GM21390 (cell line): ENCODE results near the gene TBC1D7.

Experiments used
- ATAC-seq: cut with Tn5 transposase; IDR thresholded peaks from one replicate; pipeline ENCODE4 v1.9.1; 2021; ENCODE audit not compliant: unreplicated experiment

The TBC1D7 gene

DNA sequence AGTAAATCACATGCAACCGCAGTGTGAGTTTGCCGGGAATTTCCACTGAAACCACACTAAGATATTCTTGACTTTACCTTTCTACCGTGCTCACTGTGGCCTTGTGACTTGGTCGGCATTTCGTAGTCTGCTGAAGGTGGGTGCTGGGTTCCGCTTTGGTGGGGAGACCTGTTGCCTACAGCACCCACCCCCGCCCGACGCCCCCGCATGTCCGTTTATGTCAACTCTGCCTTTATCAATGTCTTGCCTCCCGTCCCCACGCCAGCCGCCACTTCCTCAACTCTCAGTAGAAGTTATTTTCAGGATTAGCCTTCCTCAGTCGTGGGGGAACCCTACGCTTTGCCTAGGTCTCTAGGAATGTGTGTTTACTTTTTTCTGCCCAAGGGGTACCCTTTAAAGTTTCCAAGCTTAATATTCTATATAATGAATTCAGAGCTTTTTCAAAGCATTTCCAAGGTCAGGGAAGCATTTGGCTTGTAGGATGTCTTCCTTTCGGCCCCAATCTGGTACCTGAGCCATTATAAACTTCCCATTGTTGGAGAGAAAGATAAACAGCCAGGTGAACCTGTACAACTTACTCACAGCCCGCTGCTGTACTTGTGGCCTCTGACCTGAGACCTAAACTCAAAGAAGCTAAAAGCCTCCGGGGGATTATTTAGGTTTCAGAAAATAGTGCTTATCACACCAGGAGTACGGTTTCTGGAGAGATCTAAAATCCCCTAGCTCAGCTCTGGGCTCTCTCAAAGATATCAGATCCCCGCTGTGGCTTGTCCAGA is 54.2 kb downstream of the TBC1D7 start:
- peak; percentile 43 for ATAC-seq

DNA sequence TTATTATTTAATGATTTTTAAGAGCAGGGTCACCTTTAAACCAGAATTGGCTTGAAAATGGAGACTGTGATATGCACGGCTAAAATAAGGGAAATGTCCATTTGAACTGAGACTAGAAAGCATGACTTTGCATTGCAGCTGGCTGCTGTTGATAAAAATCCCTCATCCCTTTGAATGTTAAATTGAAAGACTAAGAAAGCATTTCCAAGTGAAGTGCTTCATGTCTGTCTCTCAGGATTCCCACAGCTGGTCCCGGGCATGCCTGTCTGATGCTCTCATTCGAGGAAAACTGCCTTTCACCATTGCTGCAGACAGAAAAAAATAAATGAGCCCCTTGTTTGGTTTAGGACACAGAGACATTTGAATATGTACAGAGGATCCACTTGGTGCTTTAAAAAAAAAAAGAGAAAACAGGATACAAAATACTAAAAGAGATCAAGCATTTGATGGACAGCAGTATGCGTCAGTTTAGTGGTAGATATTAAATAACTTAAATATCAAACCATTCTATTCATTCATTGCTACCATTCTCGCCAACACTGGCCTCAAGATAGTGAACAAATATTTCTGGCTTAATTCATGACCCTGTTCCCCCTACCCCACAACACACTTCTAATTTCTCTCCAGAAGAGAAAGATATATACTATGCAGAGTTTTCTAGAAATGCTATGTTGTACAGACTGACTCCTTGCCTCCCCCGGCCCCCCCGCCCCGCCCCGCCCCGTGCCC is 55.0 kb downstream of the TBC1D7 start:
- no peak for ATAC-seq

DNA sequence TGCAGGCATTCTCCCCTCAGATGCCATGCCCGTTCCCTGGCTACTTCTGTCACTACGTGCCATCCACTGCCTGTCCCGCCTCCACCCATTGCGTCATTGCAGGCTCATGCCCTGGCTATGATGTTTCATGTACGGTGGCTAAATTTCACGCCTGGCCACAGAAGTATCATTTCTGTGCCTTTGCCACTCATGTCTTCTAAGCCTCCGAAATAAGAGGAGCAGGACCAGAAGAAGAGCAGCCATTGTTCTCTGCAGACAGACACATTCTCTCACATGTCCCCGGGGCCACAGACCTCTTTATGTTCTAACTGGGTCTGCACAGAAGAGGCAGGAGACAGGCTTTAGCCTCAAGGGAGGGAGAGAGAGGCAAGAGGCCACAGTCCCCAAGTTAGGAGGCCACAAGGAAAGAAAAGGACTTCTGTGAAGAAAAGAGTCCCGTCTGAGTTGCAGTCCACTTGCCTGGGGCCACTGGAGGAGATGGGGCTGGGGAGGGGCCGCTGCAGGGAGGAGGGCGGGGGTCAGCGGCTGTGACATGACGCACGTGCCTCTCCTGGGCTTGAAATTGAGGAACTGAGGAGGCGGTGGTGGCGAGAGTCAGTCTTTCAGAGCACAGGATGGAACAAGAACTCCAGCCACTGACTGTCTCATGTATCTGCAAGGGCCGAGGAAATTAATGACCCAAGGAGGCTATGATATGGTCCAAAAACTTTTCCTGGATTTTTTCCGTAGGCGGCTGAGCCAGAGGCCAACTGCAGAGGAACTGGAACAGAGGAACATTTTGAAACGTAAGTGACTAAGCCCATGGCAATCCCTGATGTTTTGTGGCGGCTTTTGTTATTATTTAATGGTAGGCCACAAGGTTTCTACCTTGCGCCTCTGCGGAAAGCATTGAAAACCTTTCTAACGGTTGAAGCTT is 55.9 kb downstream of the TBC1D7 start:
- peak; percentile 59 for ATAC-seq

DNA sequence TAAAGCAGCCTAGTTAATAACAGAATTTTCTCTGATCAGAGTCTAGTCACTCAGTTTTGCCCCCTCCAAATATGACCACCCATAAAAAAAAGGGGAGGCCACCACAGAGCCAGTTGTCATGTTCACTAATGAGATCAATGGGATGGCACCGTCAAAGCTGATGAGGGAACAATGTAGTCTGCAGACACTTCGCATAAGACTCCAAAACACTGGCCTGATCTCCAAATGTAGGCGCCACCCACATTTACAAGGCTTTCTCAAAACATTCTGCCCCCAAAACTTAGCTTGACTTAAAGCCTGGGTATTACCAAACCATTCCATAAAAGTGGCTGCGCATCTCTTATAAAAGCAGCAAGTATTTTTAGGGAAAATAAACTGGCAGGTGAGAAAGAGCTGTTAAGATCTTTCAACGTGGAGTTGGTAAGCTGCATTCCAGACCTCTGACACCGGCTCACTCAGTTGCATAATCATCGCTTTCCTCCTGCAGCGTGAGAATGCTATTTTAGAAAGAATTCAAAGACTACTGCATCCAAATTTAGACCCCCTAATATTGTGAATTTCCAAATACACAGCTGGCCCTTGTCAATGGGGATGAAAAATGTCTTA is 59.3 kb downstream of the TBC1D7 start:
- no peak for ATAC-seq

DNA sequence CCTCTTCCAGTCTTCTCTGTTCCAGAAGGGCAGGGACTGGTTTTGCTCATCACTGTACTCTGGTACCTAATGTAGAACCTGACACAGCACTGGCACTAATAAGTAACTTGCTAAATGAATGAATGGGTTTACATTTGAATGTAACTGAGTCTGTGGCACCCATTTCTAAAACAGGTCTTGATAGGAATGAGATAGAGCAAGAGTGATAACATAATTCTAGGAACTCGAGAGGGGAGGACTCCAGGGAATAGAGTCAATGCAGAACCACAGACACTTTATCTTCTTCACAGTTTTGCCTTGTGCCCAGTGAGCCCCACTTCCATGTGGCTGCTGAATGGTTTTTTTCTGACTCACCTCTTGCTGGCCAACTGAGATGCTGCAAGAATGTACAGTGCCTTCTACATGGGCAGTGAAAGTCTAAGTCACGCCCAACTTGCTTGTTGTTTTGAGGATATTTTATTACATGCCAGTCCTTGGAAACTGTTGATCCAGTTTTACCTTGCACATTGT is 61.1 kb downstream of the TBC1D7 start:
- ATAC-seq = no peak

DNA sequence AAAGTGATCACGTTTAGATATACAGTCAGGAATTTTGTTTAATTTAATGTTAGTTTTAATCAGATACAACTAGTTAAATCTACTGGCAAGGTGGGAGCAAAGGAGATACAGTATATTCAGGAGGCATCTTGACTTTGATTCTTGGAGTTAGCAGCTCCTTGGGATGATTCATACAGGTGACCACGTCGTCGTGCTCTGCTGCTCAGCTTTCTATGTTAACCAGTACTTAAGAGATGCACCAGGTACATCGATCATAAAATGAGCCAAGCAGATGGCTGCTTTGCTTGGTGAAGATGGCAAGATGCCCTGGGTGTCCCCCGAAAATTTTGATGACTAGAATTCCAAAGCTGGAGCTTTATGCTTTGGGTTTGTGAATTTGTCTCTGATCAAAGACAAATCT is 64.7 kb downstream of the TBC1D7 start:
- no peak for ATAC-seq

DNA sequence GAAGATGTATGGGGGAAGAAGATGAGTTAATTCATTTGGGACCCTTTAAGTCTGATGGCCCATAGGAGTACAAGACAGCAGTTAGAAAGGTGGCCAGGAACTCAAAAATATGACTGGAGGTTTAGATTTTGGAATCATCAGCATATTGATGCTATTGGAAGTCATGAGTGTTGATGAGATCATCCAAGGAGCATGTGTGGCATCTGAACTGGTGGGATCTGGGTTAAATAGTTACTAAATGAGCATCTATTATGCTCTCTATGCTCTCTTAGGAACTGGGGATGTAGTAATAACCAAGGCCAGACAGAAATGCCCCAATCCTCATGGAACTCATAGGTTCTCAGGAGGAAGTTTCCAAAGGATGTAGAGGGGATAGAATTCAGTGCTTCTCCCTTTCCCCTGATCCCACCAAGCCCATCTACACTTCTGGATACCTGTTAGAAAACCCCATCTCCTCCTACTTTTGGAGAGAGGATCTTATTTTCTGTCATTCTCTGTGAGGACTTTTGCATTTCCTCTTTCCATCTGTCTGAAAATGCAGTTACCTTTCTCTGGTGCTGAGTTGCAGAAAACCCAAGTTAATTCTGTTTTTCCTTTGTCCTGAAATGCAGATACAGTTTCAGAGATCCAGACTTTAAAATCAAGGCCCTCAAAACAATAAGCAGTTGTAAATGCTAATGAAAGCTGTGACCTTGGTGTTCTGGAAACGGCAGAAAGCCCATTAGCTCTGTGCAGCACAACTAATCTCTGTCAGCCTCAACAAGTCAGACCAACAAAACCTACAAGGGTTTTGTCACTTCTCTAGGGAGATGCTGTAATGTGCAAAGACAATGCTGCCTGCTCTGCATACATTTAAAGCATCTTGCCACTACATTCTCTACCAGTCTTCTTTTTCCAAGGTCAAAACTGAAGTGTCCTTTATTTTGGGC is 65.8 kb downstream of the TBC1D7 start:
- ATAC-seq = no peak

DNA sequence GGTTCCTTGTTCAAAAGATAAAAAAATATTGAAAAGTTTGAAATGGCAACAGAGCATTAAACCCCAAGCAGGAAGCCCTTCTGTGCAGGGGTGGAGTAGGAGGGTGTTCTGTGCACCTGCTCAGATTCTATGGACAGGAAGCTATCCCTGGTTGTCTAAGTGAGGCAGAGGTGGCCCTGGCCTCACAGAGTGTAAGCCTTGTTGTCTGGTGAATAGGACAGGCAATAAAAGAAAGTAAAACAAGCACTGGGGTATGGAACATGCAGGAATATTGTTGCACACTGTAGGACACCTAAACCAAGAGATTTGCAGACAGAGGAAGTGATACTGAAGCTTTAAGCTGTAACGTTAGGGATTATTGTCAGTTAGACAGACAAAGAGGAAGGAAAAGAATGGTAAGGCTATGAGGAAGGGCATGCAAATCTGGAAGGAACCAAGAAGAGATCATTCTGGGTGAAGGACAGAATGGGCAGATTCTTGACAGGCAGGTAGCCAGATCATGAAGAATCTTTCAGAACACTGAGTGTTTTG is 66.8 kb downstream of the TBC1D7 start:
- peak; percentile 65 for ATAC-seq

DNA sequence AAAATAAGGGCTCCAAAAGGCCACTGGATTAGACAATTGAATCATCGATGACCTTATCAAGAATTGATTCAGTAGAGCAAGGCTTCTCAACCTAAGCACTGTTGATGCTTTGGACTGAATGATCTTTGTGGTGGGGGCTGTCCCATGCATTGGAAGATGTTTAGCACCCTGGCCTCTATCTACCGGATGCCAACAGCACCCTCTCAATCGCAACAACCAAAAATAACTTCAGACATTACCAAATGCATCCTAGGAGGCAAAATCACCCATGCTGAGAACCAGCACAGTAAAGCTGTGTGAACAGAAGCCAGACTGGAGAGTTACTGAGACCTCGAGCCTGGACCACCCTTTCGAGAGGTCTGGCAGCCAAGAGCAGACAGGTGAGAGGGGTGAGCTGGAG is 67.5 kb downstream of the TBC1D7 start:
- peak; percentile 20 for ATAC-seq

DNA sequence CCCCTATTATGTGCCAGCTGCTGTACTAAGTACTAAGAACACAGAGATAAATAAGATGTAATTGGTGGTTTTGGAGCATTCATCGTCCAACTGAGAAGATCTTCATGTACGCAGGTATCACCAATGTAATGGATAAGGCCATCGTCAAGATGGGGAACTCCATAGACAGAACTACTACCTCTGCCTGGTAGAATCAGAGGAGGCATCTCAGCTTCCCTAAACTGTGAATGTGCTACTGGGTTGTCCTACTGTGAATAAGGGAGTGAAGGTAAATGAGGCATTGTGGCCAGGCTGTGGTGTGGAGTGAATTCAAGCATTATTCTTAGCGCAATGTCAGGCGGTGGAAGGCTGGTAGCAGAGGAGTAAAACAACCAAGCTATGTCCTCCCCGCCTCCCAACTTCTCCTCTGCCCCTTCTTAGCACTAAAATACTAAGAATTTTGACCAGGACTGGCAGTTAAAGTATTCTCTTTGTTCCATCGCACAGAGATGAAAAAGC is 68.2 kb downstream of the TBC1D7 start:
- ATAC-seq = no peak

DNA sequence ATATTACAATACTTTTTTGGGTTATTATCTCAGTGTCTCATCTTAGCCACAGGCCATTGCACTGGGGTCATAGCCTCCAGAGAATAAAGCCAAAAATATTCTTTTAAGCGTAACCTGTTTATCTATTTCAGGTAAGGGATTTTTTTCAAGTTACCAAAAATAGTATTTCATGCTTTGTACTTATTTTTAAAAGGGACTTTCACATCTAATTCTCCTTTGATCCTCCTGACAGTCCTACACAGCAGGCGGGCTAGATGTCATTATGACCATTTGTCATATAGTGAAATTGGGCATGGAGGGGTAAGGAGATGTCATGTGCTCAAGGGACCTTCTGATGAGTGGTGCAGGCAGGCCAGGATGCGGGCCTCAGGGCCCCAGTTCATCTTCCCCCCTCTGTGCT is 68.9 kb downstream of the TBC1D7 start:
- no peak for ATAC-seq

DNA sequence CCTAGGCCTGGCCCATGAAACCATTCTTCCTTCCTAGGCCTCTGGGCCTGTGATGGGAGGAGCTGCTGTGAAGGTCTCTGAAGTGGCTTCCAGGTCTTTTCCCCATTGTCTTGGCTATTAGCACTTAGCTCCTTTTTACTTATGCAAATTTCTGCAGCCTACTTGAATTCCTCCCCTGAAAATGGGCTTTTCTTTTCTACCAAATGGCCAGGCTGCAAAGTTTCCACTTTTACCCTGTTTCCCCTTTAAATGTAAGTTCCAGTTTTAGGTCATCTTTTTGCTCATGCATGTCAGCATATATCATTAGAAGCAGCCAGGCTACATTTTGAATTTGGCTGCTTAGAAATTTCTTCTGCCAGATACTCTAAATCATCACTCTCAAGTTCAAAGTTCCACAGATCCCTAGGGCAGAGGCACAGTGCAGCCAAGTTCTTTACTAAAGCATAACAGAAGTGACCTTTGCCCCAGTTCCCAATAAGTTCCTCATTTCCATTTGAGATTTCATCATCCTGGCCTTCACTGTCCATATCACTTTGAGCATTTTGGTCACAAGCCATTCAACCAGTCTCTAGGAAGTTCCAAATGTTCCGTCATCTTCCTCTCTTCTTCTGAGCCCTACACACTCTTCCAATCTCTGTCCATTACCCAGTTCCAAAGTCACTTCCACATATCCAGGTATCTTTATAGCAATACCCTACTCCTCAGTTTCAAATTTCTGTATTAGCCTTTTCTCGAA is 71.9 kb downstream of the TBC1D7 start:
- no peak for ATAC-seq
